Measurements from ENCODE around the gene TMA7.

- TF ChIP-seq, protein P1, sequence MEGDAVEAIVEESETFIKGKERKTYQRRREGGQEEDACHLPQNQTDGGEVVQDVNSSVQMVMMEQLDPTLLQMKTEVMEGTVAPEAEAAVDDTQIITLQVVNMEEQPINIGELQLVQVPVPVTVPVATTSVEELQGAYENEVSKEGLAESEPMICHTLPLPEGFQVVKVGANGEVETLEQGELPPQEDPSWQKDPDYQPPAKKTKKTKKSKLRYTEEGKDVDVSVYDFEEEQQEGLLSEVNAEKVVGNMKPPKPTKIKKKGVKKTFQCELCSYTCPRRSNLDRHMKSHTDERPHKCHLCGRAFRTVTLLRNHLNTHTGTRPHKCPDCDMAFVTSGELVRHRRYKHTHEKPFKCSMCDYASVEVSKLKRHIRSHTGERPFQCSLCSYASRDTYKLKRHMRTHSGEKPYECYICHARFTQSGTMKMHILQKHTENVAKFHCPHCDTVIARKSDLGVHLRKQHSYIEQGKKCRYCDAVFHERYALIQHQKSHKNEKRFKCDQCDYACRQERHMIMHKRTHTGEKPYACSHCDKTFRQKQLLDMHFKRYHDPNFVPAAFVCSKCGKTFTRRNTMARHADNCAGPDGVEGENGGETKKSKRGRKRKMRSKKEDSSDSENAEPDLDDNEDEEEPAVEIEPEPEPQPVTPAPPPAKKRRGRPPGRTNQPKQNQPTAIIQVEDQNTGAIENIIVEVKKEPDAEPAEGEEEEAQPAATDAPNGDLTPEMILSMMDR (IDR thresholded peaks at IDR 0.05; ENCODE audit: insufficient read depth, low read length), result no peak
- TF ChIP-seq REST (IDR thresholded peaks at IDR 0.05; ENCODE audit: insufficient replicate concordance, low read depth) (no peak), POLR2AphosphoS5 (IDR thresholded peaks at IDR 0.05; ENCODE audit: low read depth) (no peak), GABPA (IDR thresholded peaks at IDR 0.05; ENCODE audit: low read depth) (no peak), SPI1 (IDR thresholded peaks at IDR 0.05; ENCODE audit: borderline replicate concordance, low read depth) (no peak)
These were observed 11.9 kb upstream of the TMA7 start for GRCh38 chr3:48428088-48428571.

All from HL-60 (cell line).